Amniotic epithelial cell (primary cell): ENCODE results near the gene SEC61A2.
A peak's percentile ranks its signal among the peaks of the same experiment; 100 is the strongest.
"Not testable (repeated sequence)": the region's sequence is repeated elsewhere in the genome, so short reads cannot be mapped to it uniquely, and the experiment has no call there.

Experiments used
- DNase-seq: peaks from one replicate; pipeline ENCODE4 v3.0.0-alpha.2; 2010; ENCODE audit warnings: low read depth

Gene SEC61A2

GRCh38 chr10:12160664-12161063 lies 31.2 kb downstream of the SEC61A2 start:
- DNase-seq, result no peak

GRCh38 chr10:12162927-12163326 lies 33.5 kb downstream of the SEC61A2 start:
- no peak for DNase-seq

GRCh38 chr10:12164085-12164484 lies 34.6 kb downstream of the SEC61A2 start:
- no peak for DNase-seq

GRCh38 chr10:12165036-12165435 lies 35.6 kb downstream of the SEC61A2 start:
- DNase-seq, result no peak

GRCh38 chr10:12165999-12166775 lies 36.7 kb downstream of the SEC61A2 start:
- DNase-seq, result peak; percentile 24

GRCh38 chr10:12171512-12171911 lies 42.0 kb downstream of the SEC61A2 start:
- not testable (repeated sequence) for DNase-seq

- no peak for DNase-seq
These were observed 48.2 kb downstream of the SEC61A2 start for GRCh38 chr10:12177642-12178041.

GRCh38 chr10:12179606-12180170 lies 50.2 kb downstream of the SEC61A2 start:
- DNase-seq, result no peak

- DNase-seq, result peak; percentile 38
These were observed 50.9 kb downstream of the SEC61A2 start for GRCh38 chr10:12180221-12180974.

- no peak for DNase-seq
These were observed 51.7 kb downstream of the SEC61A2 start for GRCh38 chr10:12181065-12181775.

- no peak for DNase-seq
These were observed 54.7 kb downstream of the SEC61A2 start for GRCh38 chr10:12184165-12184564.

- DNase-seq, result no peak
These were observed 56.8 kb downstream of the SEC61A2 start for GRCh38 chr10:12186323-12186722.

- no peak for DNase-seq
These were observed 57.9 kb downstream of the SEC61A2 start for GRCh38 chr10:12187321-12187905.

- no peak for DNase-seq
These were observed 59.2 kb downstream of the SEC61A2 start for GRCh38 chr10:12188656-12189055.

- DNase-seq, result no peak
These were observed 59.9 kb downstream of the SEC61A2 start for GRCh38 chr10:12189426-12189825.

- peak; percentile 72 for DNase-seq
These were observed 62.2 kb downstream of the SEC61A2 start for GRCh38 chr10:12191715-12192114.

- peak; percentile 86 for DNase-seq
These were observed 63.7 kb downstream of the SEC61A2 start for GRCh38 chr10:12193193-12193592.

- DNase-seq, result peak; percentile 42
These were observed 65.3 kb downstream of the SEC61A2 start for GRCh38 chr10:12194752-12195271.

- peak; percentile 19 for DNase-seq
These were observed 65.8 kb downstream of the SEC61A2 start for GRCh38 chr10:12195281-12195602.

GRCh38 chr10:12195603-12196506 lies 66.4 kb downstream of the SEC61A2 start, which contains the start of the genes CDC123 and NUDT5:
Gene CDC123 (plus strand): TSS chr10:12196188. CDS start chr10:12196246, 58 bp downstream.
Gene NUDT5 (minus strand): TSS chr10:12195891. CDS start chr10:12186291, 9,600 bp downstream.
- DNase-seq, result peak; percentile 90
